22Rv1 (cell line): ENCODE results near the gene EVA1C.

Source experiments
- CTCF ChIP-seq: fragments of 450-650 bp; IDR thresholded peaks from 2 replicates; pipeline ENCODE4 v1.5.1; 2017; ENCODE audit warnings: mild to moderate bottlenecking
- ZFX ChIP-seq: fragments of 450-650 bp; IDR thresholded peaks from 2 replicates; pipeline ENCODE4 v1.6.1; 2017; ENCODE audit warnings: antibody characterized with exemption, borderline replicate concordance

- TF ChIP-seq CTCF = no peak
- TF ChIP-seq ZFX = no peak
These were observed 107.7 kb downstream of the EVA1C start for GRCh38 chr21:32519945-32520874.
